HL-60 (cell line): ENCODE measurements around the gene TMEM39B.

Experiments used
- GABPA ChIP-seq: IDR thresholded peaks from 2 replicates; pipeline ENCODE4 v1.6.1; 2012; ENCODE audit warnings: low read depth
- POLR2AphosphoS5 ChIP-seq: IDR thresholded peaks from 2 replicates; pipeline ENCODE4 v1.6.1; 2012; ENCODE audit warnings: low read depth
- TF ChIP-seq, protein P1 (sequence below): IDR thresholded peaks from one replicate; pipeline ENCODE4 v1.5.1; 2011; ENCODE audit warnings: low read length, control low read depth, inconsistent platforms; ENCODE audit not compliant: insufficient read depth

DNA sequence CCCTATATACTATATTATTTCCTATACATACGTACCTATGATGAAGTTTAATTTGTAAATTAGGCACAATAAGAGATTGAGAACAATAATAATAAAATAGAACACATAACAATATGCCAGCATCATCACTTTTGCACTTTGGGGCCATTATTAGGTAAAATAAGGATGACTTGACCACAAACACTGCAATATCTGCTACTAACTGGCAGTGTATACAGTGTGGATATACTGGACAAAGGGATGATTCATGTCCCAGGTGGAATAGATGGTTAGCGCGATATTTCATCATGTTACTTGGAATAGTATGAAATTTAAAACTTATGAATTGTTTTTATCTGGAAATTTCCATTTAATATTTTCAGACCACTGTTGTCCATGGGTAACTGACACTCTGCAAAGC, 71.3 kb downstream of the TMEM39B start:
- TF ChIP-seq, protein P1, sequence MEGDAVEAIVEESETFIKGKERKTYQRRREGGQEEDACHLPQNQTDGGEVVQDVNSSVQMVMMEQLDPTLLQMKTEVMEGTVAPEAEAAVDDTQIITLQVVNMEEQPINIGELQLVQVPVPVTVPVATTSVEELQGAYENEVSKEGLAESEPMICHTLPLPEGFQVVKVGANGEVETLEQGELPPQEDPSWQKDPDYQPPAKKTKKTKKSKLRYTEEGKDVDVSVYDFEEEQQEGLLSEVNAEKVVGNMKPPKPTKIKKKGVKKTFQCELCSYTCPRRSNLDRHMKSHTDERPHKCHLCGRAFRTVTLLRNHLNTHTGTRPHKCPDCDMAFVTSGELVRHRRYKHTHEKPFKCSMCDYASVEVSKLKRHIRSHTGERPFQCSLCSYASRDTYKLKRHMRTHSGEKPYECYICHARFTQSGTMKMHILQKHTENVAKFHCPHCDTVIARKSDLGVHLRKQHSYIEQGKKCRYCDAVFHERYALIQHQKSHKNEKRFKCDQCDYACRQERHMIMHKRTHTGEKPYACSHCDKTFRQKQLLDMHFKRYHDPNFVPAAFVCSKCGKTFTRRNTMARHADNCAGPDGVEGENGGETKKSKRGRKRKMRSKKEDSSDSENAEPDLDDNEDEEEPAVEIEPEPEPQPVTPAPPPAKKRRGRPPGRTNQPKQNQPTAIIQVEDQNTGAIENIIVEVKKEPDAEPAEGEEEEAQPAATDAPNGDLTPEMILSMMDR: no peak
- TF ChIP-seq GABPA (no peak), POLR2AphosphoS5 (no peak)
